Gastrocnemius medialis (tissue), 4 donors: ENCODE measurements around the gene SHF. TPM values are rescaled to one million over a fixed set of nuclear protein-coding genes. Genes with fewer than 3 reads are reported as not detected.

Experiments
- ATAC-seq, 2 donors: fragments of 150-250 bp; one replicate each; pipeline ENCODE4 v1.9.1; 2016
- DNase-seq, 2 donors: peaks; one replicate each; pipeline ENCODE4 v3.0.0-alpha.2; 2019
- H3K27ac ChIP-seq, 4 donors: fragments of 200-600 bp; sonication (generic); 1 replicate in 1 of 4; 2 replicates in 3 of 4; pipeline ENCODE4 v1.5.1; 2016 to 2018; ENCODE audit warnings: mild to moderate bottlenecking in 2 of 4, moderate library complexity in 1 of 4
- H3K27me3 ChIP-seq, 3 donors: fragments of 200-600 bp; sonication (generic) in 2 of 3; 1 replicate in 1 of 3; 2 replicates in 2 of 3; pipeline versions ENCODE4 v1.5.1 to v1.6.0; 2016 to 2019; ENCODE audit warnings: mild to moderate bottlenecking in 1 of 3, moderate library complexity in 1 of 3
- H3K36me3 ChIP-seq, 2 donors: fragments of 200-600 bp; sonication (generic) in 1 of 2; one replicate each; pipeline ENCODE4 v1.5.1; 2017 to 2018
- H3K4me1 ChIP-seq, 2 donors: fragments of 200-600 bp; sonication (generic) in 1 of 2; one replicate each; pipeline ENCODE4 v1.5.1; 2016 to 2017; ENCODE audit warnings: mild to moderate bottlenecking in 2 of 2
- H3K4me3 ChIP-seq, 4 donors: fragments of 200-600 bp; sonication (generic) in 3 of 4; 1 replicate in 1 of 4; 2 replicates in 3 of 4; pipeline ENCODE4 v1.5.1; 2016 to 2019; ENCODE audit warnings: mild to moderate bottlenecking in 2 of 4
- H3K9me3 ChIP-seq, 3 donors: fragments of 200-600 bp; sonication (generic) in 2 of 3; 1 replicate in 1 of 3; 2 replicates in 2 of 3; pipeline ENCODE4 v1.5.1; 2016 to 2019
- CTCF ChIP-seq, 5 experiments: fragments of 450-650 bp in 3 of 5; fragments of 200-600 bp in 2 of 5; sonication (generic) in 2 of 5; IDR thresholded peaks in 4 of 5; conservative IDR thresholded peaks in 1 of 5; 1 replicate in 4 of 5; 2 replicates in 1 of 5; pipeline ENCODE4 v1.5.1; 2016 to 2019; ENCODE audit warnings: antibody characterized with exemption in 5 of 5, mild to moderate bottlenecking in 3 of 5, moderate library complexity in 3 of 5
- POLR2A ChIP-seq, 2 donors: fragments of 450-650 bp; IDR thresholded peaks; one replicate each; pipeline ENCODE4 v1.6.1; 2017; ENCODE audit warnings: antibody characterized with exemption in 2 of 2, mild to moderate bottlenecking in 2 of 2, moderate library complexity in 2 of 2
- in situ Hi-C, 4 donors: fragments of 200-750 bp; cut with MboI; loops; one replicate each; pipeline versions ENCODE4 v1.15.0 to v1.8.0; 2017; ENCODE audit warnings: low sequenced_read_pairs in 4 of 4
- intact Hi-C: fragments of 100-400 bp; cut with DNase I; formaldehyde crosslinking; loops from one replicate; pipeline ENCODE4 v1.15.1; 2023; ENCODE audit warnings: low total_unique reads
- total RNA-seq, 4 donors: library from RNA; depleted of rRNA; stranded (reverse); fragments of >200 nt; gene quantifications; one replicate each; pipeline versions ENCODE4 v1.1.0 to v1.2.3, GENCODE V29; 2016

SHF gene
- total RNA-seq, 4 donors from 2014 or later = 0.80 to 3.3 (median 1.7) TPM

GRCh38 chr15:45187578-45187893, 230 bp downstream of the SHF start:
- H3K9me3 ChIP-seq = no peaks in the 10 kb centered on the region
- no peaks in the 10 kb centered on the region for H3K36me3 ChIP-seq
- peak overlapping the region; percentile 52 to 72 (median 70) for H3K27ac ChIP-seq
- intact Hi-C loops (loop anchor here (2.0 to 10.0 kb wide), 2 partner anchors 21 to 473 kb away; partner anchors contain the start of genes B2M and PATL2), in situ Hi-C loops (loop anchor here in 2 of 4 donors (25.0 kb wide), 1 partner anchor 450 kb away; the partner anchor contains the start of gene SQOR (in 2 of the 2))
- H3K4me1 ChIP-seq = peaks cover 11 to 14% of the 10 kb centered on the region in 2 donors
- H3K27me3 ChIP-seq = no peaks in the 10 kb centered on the region
- DNase-seq (no peak), ATAC-seq (no peak)
- peak in 1 of 2 donors; percentile 6 for TF ChIP-seq POLR2A (IDR thresholded peaks at IDR 0.05)
- no peak for TF ChIP-seq CTCF (IDR thresholded peaks at IDR 0.05 in 4 of 5, conservative IDR thresholded peaks at IDR 0.05 in 1 of 5)
- peak overlapping the region; percentile 63 to 76 (median 70) for H3K4me3 ChIP-seq

- Histone ChIP-seq H3K27me3 (no peaks in the 10 kb centered on the region), H3K4me1 (peaks cover 11 to 14% of the 10 kb centered on the region in 2 donors), H3K27ac (peak overlapping the region; percentile 52 to 72 (median 70)), H3K4me3 (peak overlapping the region; percentile 60 to 76 (median 67)), H3K9me3 (no peaks in the 10 kb centered on the region), H3K36me3 (no peaks in the 10 kb centered on the region)
- in situ Hi-C loops (loop anchor here in 2 of 4 donors (25.0 kb wide), 1 partner anchor 450 kb away; the partner anchor contains the start of gene SQOR (in 2 of the 2)), intact Hi-C loops (loop anchor here (2.0 to 10.0 kb wide), 2 partner anchors 20 to 472 kb away; partner anchors contain the start of genes B2M and PATL2)
- no peak for ATAC-seq
- TF ChIP-seq POLR2A (IDR thresholded peaks at IDR 0.05) (no peak), CTCF (IDR thresholded peaks at IDR 0.05 in 4 of 5, conservative IDR thresholded peaks at IDR 0.05 in 1 of 5) (no peak)
- DNase-seq = no peak
Observed at GRCh38 chr15:45186771-45187577, 792 bp downstream of the SHF start.

- Histone ChIP-seq H3K9me3 (no peaks in the 10 kb centered on the region), H3K4me3 (peak overlapping the region in 2 of 4 donors; percentile 60 to 63), H3K36me3 (no peaks in the 10 kb centered on the region), H3K4me1 (peaks cover 11 to 14% of the 10 kb centered on the region in 2 donors), H3K27ac (peak overlapping the region; percentile 52 to 72 (median 70)), H3K27me3 (no peaks in the 10 kb centered on the region)
- ATAC-seq (peak in 1 of 2 donors; percentile 25), DNase-seq (no peak)
- no peak for TF ChIP-seq POLR2A (IDR thresholded peaks at IDR 0.05)
- TF ChIP-seq CTCF (IDR thresholded peaks at IDR 0.05 in 4 of 5, conservative IDR thresholded peaks at IDR 0.05 in 1 of 5) = no peak
- intact Hi-C loops (loop anchor here (2.0 to 10.0 kb wide), 2 partner anchors 19 to 471 kb away; partner anchors contain the start of genes B2M and PATL2), in situ Hi-C loops (loop anchor here in 2 of 4 donors (25.0 kb wide), 1 partner anchor 451 kb away; the partner anchor contains the start of gene SQOR (in 2 of the 2))
Observed at GRCh38 chr15:45185903-45186770, 1.6 kb downstream of the SHF start.

- no peaks in the 10 kb centered on the region for H3K9me3 ChIP-seq
- intact Hi-C loops = loop anchor here (10.0 kb wide), 1 partner anchor 470 kb away; the partner anchor contains the start of genes B2M and PATL2
- in situ Hi-C loops = loop anchor here in 2 of 4 donors (25.0 kb wide), 1 partner anchor 452 kb away; the partner anchor contains the start of gene SQOR (in 2 of the 2)
- no peak overlapping the region for H3K4me3 ChIP-seq
- H3K27me3 ChIP-seq = no peaks in the 10 kb centered on the region
- no peak for TF ChIP-seq CTCF (IDR thresholded peaks at IDR 0.05 in 4 of 5, conservative IDR thresholded peaks at IDR 0.05 in 1 of 5)
- no peak for TF ChIP-seq POLR2A (IDR thresholded peaks at IDR 0.05)
- H3K36me3 ChIP-seq = no peaks in the 10 kb centered on the region
- peaks cover 11 to 14% of the 10 kb centered on the region in 2 donors for H3K4me1 ChIP-seq
- no peak overlapping the region for H3K27ac ChIP-seq
- DNase-seq (no peak), ATAC-seq (no peak)
Observed at GRCh38 chr15:45185069-45185779, 2.5 kb downstream of the SHF start.
